Neural crest cell (in vitro differentiated cells): ENCODE data around the gene SSH2. TPM values are rescaled to one million over a fixed set of nuclear protein-coding genes. Genes with fewer than 3 reads are reported as not detected.

ENCODE experiments used
- DNase-seq: peaks from one replicate; pipeline ENCODE4 v3.0.0; 2021; ENCODE audit warnings: low read depth, mixed read lengths, low spot score
- H3K27ac Mint-ChIP-seq: one replicate; pipeline ENCODE4 v1.8.0; 2021; ENCODE audit warnings: mild to moderate bottlenecking, mixed read lengths; ENCODE audit not compliant: unreplicated experiment
- H3K27me3 Mint-ChIP-seq: 2 replicates; pipeline ENCODE4 v1.8.0; 2021; ENCODE audit warnings: low read depth, mild to moderate bottlenecking, mixed read lengths
- H3K36me3 Mint-ChIP-seq: 2 replicates; pipeline ENCODE4 v1.8.0; 2021; ENCODE audit warnings: low read depth, mild to moderate bottlenecking, mixed read lengths
- H3K4me1 Mint-ChIP-seq: 2 replicates; pipeline ENCODE4 v1.8.0; 2021; ENCODE audit warnings: mixed read lengths
- H3K4me3 Mint-ChIP-seq: one replicate; pipeline ENCODE4 v1.8.0; 2021; ENCODE audit warnings: mild to moderate bottlenecking, mixed read lengths
- H3K9me3 Mint-ChIP-seq: 2 replicates; pipeline ENCODE4 v1.8.0; 2021; ENCODE audit warnings: mixed read lengths
- CTCF ChIP-seq: fragments of 200-600 bp; sonication (generic); conservative IDR thresholded peaks from 2 replicates; pipeline ENCODE4 v1.5.0; 2021; ENCODE audit warnings: antibody characterized with exemption, mild to moderate bottlenecking
- total RNA-seq: library from RNA; stranded (reverse); gene quantifications from 2 replicates; pipeline ENCODE4 v1.2.1, GENCODE V29; 2021

SSH2 gene
- total RNA-seq, 1 donor from 2014 or later = 29.2 TPM

GRCh38 chr17:29643817-29644160, 286.2 kb downstream of the SSH2 start:
- H3K27me3 Mint-ChIP-seq = no peaks in the 10 kb centered on the region
- H3K36me3 Mint-ChIP-seq = peaks cover 10% of the 10 kb centered on the region
- DNase-seq = no peak

GRCh38 chr17:29642171-29642611, 287.8 kb downstream of the SSH2 start:
- Mint-ChIP-seq H3K4me1 (peaks cover 29% of the 10 kb centered on the region), H3K27ac (no peak overlapping the region)

More at GRCh38 chr17:29643817-29644160, 286.2 kb downstream of the SSH2 start:
- TF ChIP-seq CTCF = no peak
- H3K9me3 Mint-ChIP-seq = no peaks in the 10 kb centered on the region
- H3K4me1 Mint-ChIP-seq = peaks cover 29% of the 10 kb centered on the region
- H3K4me3 Mint-ChIP-seq = no peak overlapping the region
- H3K27ac Mint-ChIP-seq = no peak overlapping the region

GRCh38 chr17:29640981-29641642, 288.9 kb downstream of the SSH2 start:
- H3K9me3 Mint-ChIP-seq = no peaks in the 10 kb centered on the region
- no peak overlapping the region for H3K4me3 Mint-ChIP-seq

More at GRCh38 chr17:29642171-29642611, 287.8 kb downstream of the SSH2 start:
- TF ChIP-seq CTCF = no peak
- H3K9me3 Mint-ChIP-seq = no peaks in the 10 kb centered on the region
- H3K27me3 Mint-ChIP-seq = no peaks in the 10 kb centered on the region
- H3K4me3 Mint-ChIP-seq = no peak overlapping the region
- no peak for DNase-seq
- peaks cover 3% of the 10 kb centered on the region for H3K36me3 Mint-ChIP-seq

GRCh38 chr17:29640413-29640812, 289.6 kb downstream of the SSH2 start:
- no peaks in the 10 kb centered on the region for H3K9me3 Mint-ChIP-seq
- H3K36me3 Mint-ChIP-seq = peaks cover 15% of the 10 kb centered on the region
- TF ChIP-seq CTCF = no peak
- peaks cover 29% of the 10 kb centered on the region for H3K4me1 Mint-ChIP-seq
- H3K27ac Mint-ChIP-seq = no peak overlapping the region
- no peak for DNase-seq
- H3K4me3 Mint-ChIP-seq = no peak overlapping the region
- H3K27me3 Mint-ChIP-seq = no peaks in the 10 kb centered on the region

More at GRCh38 chr17:29640981-29641642, 288.9 kb downstream of the SSH2 start:
- no peaks in the 10 kb centered on the region for H3K27me3 Mint-ChIP-seq
- no peak for DNase-seq
- peaks cover 8% of the 10 kb centered on the region for H3K36me3 Mint-ChIP-seq
- TF ChIP-seq CTCF = no peak
- no peak overlapping the region for H3K27ac Mint-ChIP-seq
- H3K4me1 Mint-ChIP-seq = peaks cover 29% of the 10 kb centered on the region

- no peak for DNase-seq
- no peak for TF ChIP-seq CTCF
- H3K27ac Mint-ChIP-seq = no peak overlapping the region
- H3K27me3 Mint-ChIP-seq = no peaks in the 10 kb centered on the region
- peaks cover 18% of the 10 kb centered on the region for H3K4me1 Mint-ChIP-seq
- no peaks in the 10 kb centered on the region for H3K9me3 Mint-ChIP-seq
- peaks cover 19% of the 10 kb centered on the region for H3K36me3 Mint-ChIP-seq
- H3K4me3 Mint-ChIP-seq = no peak overlapping the region
Observed at GRCh38 chr17:29633886-29634285, 296.1 kb downstream of the SSH2 start.
